HG02588 (cell line): ENCODE results near the gene LDB3.

Source experiments
- ATAC-seq: cut with Tn5 transposase; IDR thresholded peaks from one replicate; pipeline ENCODE4 v1.9.1; 2021; ENCODE audit warnings: mild to moderate bottlenecking, moderate library complexity; ENCODE audit not compliant: unreplicated experiment

Gene LDB3

DNA sequence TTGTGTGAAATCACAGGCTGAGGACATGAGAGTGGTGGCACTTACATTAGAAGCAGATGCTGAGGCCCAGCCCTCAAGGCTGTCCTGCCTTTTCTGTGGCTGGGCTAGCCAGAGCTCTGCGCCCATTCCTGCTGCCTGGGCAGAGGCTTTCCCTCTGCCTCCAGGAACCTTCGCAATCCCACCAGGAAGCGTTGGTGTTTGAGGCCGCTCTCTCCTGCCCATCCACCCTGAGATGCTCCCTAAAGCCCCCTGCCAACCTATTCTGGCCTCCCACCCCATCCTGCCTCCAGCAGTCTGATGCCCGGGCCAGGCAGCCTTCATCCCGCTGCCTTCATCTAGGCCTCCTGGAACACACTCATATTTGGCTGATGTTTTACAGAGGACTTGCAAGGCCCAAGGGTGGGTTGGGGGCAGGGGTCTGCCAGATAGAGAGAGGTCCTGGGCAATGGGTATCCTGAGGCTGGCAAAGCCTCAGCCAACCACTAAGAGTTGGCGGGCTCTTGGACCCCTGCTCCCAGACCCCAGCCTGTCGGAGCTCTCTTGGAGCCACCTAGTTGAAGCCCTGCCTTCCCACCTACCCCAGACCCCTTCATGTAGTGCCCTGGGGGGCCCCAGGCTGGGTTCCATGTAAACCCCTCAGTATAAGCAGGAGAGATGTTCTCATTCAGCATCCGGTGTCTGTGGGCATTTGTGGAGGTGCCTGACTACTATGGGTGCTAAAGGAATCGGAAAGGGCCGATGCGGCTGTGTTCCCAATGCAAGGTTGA, 32.7 kb downstream of the LDB3 start:
- ATAC-seq: no peak

DNA sequence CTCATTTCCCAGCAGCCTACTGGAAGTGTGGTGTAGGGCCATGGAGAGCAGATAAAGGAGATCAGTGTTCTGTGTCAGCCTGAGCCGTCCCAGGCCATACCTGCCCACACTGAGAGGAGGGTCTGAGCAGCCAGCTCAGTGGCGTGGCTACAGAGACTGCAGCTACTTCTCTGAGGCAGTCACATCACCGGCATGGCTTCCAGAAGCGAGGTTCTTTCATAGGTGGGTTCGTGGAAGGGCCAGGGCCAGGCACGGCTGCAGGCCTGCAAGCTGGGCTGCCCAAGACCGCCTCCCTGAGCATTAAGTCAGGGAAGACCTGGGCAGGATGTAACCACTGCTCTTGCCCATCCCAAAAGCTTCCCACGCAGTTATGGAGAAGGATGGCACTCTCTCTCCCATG, 34.9 kb downstream of the LDB3 start:
- no peak for ATAC-seq

DNA sequence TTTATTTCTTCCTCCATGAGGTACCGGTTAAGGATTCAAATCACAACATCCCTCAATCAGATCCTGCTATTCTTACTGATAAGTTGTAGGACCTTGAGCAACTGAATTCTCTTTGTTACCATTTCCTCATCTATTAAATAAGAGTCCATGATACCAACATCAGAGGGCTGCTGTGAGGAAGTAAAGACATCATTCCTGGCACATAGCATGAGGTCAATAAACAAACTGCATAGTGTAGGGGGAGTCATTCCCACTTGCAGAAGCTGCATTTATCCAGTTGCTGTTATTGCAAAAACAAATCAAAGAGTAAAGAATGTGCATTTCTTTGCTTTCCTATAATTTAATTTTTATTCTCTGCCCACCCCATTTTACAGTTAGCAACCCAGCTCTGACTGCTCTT, 36.8 kb downstream of the LDB3 start:
- ATAC-seq: no peak

DNA sequence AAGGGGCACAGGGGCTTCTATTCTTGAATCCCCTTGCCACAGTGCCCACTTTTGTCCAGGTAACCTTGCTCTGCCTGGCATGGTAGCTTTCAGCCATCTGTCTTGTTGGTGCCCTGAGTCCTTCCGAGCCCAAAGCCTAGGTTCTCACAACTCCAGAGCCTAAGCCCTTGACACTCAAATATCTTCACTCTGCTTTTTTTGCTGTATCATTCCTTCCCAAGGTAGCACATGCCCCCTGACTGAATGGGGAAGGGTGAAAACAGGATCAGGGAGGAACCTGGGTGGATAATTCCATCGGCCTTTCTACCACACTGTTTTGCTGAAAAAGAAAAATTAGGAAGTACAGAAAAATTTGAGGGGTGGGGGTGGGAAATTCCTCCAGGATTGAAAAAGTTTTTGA, 37.6 kb downstream of the LDB3 start:
- ATAC-seq: no peak

DNA sequence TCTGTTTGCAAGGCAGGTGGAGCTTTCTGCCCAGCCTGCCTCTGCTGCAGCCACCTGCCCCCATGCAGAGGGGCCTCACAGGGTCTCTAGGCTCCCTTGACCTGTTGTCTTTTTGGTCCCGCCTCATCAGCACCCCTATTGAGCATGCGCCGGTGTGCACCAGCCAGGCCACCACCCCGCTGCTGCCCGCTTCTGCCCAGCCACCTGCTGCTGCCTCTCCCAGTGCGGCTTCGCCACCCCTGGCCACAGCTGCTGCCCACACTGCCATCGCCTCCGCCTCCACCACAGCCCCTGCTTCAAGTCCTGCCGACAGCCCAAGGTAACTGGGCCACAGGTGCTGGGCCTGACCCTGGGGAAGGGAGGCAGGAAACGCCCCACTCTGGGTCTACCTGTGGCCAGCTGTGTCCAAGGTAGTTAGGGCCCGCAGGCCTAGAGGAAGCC, 38.1 kb downstream of the LDB3 start:
- ATAC-seq: no peak

DNA sequence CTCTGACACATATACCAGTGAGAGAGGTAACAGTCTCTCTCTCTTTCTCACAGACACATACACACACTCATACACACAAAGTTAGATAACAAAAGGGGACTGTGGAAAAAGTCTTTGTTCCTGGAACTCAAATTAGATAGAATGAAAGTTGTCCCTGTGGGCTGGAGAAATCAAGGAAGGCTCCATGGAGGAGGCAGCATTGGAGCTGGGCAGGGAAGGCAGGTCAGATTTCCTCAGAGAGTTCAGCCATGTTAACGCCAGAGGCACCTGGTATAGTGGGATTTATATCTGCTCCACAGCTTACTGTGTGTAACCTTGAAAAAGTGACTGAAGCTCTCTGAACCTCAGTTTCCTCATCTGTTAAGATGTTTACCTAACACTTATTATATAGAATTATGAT, 38.7 kb downstream of the LDB3 start:
- ATAC-seq: no peak

DNA sequence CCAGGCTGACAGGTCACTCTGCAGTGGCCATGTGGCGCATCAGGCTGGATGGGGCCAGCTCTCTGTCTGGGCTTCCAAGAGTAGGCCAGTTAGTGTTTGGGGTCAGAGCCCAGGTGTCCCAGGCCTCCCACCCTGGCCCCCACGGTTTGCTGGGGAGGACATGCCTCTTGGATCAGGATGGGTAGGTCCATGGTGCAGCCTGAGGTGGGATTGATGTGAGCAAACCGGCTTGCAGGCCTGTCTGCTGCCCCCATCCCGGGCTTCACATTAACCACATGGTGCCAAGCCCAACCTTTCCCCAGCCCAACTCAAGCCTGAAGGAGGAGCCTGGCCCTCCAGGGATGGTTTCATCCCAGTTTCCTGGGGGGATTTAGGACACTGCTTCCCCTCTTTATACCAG, 39.2 kb downstream of the LDB3 start:
- ATAC-seq: no peak

DNA sequence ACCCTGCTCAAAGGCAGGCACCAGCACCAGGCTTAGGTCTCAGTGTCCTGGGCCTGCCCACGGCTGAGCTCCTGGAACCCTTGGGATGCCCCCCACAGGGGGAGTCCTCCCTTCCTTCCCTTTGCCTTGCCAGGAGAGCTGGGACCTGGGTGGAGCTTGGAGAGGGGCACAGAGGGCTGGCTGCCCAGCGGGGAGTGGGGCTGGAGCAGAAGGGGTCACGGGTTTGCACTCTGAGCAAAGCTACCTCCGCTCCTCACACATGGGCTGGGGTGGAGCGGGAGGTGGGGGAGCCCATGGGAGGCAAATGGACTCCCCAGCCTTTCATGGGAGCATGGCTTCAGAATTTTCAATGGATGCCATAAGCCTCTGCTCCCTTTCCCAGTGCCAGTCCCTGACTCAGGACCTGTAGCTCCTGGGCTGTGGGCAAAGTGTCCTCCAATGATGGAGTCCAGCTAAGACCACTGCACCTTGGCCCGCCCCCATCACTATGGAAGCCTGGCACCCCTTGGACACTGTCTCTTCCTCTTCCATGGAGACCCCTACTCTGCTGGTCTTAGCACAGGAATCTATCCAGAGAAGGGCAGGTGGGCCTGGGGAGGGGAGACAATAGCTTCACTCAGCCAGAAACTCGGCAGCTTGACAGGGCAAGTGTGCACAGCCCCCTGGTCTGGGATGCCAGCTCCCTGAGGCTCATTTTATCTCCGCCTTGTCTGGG, 39.9 kb downstream of the LDB3 start:
- ATAC-seq: no peak

DNA sequence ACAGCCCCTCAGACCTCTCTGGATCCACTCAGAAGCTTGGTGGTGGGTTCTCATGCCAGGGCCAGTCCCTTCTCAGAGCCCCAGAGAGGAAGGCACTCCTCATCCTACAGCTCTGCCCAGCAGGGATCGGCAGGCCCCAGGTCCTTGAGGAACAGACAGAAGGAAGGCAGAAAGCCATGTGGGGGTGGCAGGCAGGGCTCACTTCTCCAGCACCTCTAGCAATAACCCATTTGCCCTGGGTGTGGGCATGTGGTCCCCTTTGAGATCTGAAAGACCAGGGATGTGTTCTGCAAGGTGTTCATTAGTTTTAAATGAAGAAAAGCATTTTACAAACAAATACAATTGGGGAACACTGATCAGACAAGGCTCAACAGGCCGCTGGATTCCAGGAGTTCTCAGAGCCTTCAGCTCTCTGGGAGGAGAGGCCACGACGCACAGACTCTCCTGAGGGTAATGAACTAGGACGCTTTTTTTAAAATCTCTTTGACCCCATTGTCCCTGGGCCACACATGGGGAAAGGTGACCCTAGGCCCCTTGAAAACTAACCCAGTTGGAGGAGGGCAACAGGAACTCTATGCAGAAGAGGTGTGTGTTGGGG, 40.6 kb downstream of the LDB3 start:
- ATAC-seq: no peak

DNA sequence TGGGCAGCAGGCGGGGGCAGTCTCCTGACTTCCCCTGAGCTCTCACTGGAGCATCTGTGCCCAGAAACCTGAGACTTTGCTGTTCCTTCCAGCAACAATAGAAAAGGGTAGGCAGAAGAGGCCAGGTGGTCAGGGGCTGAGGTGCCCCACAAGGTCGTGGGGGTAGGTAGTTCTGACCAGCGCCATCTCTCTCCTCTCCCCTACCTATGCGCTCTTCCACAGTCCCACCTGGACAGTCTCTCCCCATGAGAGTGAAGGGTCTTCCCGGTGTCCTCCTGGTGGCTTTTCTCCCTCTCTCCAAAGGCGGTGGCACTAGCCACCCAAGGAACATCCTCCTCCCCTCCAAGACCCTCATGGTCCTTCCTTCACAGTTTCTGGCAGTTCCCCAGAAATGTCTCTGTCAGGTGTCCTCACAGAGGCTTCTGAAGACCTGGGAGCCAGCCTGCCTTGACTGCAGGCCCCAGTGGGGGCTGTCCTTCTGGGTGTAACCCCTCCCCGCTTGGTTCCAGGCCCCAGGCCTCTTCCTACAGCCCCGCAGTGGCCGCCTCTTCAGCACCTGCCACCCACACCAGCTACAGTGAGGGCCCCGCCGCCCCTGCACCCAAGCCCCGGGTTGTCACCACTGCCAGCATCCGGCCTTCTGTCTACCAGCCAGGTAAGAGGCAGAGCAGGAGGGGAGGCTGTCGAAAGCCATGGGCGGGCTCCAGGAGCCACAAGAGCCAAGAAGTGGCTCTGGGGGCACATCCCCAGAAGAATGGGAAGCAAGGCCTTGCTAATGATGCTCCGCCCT, 41.3 kb downstream of the LDB3 start:
- ATAC-seq: no peak

DNA sequence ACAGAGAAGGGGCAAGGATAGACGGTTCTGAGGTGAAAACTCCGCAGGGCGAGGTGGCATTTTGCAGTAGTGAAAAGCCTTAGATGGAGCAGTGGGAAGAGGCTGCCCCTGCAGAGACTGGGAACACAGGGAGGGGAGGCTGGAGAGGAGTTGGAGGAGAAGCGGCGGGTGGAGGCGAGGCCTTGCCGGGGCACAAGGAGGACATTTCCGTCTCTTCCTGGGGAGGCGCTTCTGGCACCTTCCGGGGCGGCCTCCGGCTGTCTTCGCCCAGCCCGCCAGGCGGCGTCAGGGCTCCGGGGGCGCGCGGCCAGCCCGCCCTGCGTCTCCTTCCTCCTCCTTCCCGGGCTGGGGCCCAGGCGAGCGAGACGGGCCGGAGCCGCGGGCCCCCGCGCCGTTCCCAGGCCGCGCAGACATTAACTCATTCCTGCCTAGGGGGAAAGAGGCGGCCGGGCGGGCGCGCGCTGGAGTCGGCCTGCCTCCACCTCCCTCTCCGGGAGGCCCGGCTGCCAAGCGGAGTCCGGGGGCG, 42.7 kb downstream of the LDB3 start:
- peak; percentile 84 for ATAC-seq

DNA sequence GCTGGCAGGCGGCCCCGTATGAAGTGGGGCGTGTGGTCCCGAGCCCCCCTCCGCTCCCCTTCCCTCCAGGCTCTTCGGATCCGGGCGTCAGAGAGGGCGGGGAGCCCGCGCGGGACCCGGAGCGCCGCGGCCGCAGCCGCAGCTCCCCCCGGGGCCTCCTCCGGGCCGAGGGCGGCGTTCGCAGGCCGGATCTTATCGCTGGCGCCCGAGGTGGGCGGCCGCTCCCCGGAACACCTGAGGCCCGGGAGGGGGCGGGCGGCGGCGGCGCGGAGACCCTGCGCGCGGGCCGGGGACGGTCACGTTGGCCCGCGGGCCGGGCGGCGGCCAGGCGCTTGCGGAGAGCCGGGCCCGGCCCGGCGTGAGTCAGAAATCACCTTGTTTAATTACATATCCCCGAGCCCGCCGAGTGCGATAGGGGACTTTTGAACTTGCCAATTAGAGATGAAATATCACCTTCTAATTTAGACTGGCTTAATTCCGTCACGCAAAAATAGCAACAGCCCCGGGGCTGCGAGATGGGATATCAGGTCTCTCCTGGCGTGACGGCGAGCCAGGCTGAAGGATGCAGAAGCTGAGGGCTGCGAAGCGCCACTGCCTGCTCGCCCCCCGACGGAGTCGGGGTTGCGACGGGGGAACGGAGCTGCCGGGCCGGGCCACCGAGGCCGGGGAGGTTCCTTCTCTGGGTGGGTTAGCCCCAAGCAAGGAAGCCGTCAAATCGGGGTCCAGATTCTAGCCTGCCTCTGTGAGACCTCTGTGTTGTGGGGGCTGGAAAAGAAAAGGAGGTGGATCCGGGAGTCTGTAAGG, 43.4 kb downstream of the LDB3 start:
- ATAC-seq: peak; percentile 44

DNA sequence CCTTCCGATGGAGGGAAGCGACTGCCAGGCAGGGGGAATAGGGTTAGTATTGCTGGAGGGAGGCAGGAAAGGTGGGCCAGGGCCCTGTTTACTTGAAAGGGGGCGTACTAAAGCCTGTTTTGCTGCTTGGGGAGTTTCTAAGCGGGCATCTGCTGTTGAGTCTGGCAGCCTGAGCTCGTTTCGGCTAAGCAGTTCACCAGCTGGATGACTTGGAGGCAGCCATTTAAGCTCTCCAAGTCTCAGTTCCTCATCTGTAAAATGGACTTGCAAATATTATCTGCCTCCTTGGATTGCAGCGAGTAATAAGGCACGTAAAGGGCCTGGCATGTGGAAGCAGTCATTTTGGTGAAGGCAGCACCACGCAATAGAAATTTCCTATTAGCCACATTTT, 44.0 kb downstream of the LDB3 start:
- ATAC-seq: peak; percentile 7

DNA sequence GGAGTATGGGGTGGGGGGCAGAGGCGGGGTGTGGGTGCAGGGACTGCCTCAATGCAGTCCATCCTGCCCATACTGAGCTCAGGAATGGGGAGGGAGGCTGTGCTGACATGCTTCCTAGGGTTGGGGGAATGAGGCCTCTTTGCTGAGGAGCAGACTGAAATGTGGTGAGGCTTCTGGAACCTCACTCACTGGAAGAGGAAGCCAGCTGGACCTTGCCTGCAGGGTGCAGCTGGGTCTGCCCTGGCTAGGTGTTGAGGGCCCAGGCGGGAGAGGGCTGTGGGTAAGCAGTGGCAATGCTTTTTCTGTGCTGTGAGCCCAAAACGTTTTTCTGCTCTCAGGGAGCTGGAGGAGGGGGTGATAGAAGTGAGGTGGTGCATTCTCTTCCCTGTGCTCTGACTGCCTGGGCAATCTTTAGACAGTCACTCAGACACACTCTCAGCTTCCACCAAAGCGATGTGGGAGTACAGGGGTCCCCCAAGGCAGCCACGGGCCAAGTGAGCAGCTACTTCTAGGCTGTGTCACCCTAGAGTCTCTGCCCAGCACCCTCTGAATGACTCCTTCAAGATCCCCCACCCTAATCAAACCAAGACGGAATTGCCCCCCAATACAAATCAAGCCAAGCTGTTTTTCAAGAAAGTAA, 47.0 kb downstream of the LDB3 start:
- no peak for ATAC-seq

DNA sequence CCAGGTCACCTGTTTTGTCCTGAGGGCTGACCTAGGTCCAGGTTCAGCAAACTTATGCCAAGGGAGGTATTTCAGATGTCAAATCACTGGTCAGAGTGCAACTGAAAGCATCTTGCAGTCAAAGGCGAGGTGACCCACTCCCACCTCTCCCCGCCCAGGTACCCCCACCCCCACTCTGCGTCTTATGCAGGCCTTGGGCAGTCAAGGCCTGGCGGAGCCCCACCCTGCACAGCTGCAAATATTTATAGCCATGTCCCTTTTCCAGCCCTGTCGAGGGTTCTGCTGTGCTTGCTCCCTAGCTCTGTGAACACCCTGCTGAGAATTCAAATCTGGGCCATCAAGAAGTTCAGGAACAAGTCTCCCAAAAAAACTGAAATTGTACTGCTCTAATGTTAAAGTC, 47.5 kb downstream of the LDB3 start:
- no peak for ATAC-seq

DNA sequence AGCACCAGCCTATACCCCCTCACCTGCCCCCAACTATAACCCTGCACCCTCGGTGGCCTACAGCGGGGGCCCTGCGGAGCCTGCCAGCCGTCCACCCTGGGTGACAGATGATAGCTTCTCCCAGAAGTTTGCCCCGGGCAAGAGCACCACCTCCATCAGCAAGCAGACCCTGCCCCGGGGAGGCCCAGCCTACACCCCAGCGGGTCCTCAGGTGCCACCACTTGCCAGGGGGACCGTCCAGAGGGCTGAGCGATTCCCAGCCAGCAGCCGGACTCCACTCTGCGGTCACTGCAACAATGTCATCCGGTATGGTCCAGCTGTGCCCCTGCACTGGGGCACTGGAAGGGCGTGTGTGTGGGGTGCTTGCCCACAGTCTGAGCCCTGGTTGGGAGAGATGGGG, 48.2 kb downstream of the LDB3 start:
- no peak for ATAC-seq

DNA sequence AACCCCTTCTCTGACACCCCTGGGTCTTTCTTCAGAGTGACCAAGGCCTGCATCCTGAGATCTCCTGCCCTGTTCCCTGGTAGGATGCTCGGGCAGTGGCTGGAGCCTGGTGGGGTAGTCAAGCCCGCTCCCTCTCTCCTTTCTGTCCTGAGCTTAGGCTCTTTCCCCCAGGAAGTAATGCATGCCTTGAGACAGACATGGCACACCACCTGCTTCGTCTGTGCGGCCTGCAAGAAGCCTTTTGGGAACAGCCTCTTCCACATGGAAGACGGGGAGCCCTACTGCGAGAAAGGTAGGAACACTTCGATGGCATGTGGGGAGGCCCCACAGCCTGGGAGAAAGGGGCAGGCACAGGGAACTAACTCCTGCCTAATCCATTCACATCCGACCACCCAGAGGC, 50.2 kb downstream of the LDB3 start:
- no peak for ATAC-seq

DNA sequence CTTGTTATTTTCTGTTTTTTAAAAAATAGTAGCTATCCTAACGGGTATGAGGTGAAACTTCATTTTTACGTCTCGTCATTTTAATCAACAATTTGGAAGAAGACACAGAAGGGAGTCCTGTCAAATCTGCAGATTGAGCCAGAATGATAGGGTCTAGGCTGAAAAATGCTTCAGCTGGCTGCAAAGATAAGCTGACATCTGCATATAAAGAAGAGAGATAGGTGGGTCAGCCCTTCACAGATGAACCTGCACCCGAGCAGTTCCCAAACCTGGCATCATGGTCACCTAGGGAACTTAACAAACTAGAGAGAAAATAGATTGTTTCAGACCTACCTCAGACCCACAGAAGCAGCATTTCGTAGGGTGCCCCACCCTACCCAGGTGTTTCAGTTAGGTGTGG, 52.9 kb downstream of the LDB3 start:
- no peak for ATAC-seq

DNA sequence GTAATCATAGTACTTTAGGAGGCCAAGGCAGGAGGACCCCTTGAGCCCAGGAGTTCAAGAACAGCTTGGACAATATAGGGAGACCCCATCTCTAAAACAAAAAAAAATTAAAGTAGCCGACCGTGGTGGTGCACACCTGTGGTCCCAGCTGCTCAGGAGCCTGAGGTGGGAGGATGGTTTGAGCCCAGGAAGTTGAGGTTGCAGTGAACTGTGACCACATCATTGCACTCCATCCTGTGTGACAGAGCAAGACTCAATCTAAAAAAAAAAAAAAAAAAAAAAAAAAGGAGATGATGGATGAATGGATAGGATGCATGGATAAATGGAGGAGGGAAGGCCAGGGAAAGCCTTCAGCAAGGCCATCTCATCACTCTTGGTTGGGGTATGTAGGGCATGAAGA, 54.7 kb downstream of the LDB3 start:
- ATAC-seq: no peak

DNA sequence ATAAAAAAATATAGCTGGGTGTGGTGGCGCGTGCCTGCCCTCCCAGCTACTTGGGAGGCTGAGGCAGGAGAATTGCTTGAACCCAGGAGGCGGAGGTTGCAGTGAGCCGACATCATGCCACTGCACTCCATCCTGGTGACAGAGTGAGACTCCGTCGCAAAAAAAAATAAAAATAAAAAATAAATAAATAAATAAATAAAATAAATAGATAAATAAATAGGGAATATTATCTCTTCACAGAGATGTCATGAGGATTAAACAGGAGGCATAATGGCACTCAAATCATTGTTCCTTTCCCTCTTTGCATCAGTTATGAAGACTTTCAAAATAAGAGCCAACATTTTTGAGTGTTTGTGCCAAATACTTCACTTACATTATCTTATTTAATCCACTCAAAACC, 56.1 kb downstream of the LDB3 start:
- ATAC-seq: no peak
